Activated naive CD8-positive, alpha-beta T cell treated with anti-CD3 and anti-CD28 coated beads, Interleukin-2, amount 10 ng/mL, durations not matched to agents 7 days and 5 days (primary cell): ENCODE results near the gene TAS2R7. TPM values are rescaled to one million over a fixed set of nuclear protein-coding genes. Genes with fewer than 3 reads are reported as not detected.
"Not testable (repeated sequence)": the region's sequence is repeated elsewhere in the genome, so short reads cannot be mapped to it uniquely, and the experiment has no call there.

Experiments
- ATAC-seq: fragments of 150-1000 bp; cut with Tn5 transposase; one replicate; pipeline ENCODE4 v1.10.0; 2021; ENCODE audit warnings: low read depth, moderate library complexity
- POLR2A ChIA-PET: fragments of 350-600 bp; sonication (Branson Sonifier 250); formaldehyde crosslinking; loops from one replicate; lab custom pipeline; 2021; ENCODE audit warnings: antibody characterized with exemption; lab: Charles Lee
- DNase-seq: peaks from one replicate; pipeline ENCODE4 v3.0.0; 2021
- H3K27ac Mint-ChIP-seq: one replicate; pipeline ENCODE4 v1.8.0; 2022; ENCODE audit warnings: mild to moderate bottlenecking, mixed read lengths
- H3K27me3 Mint-ChIP-seq: one replicate; pipeline ENCODE4 v1.8.0; 2022; ENCODE audit warnings: mild to moderate bottlenecking, moderate library complexity, mixed read lengths
- H3K36me3 Mint-ChIP-seq: one replicate; pipeline ENCODE4 v1.8.0; 2021; ENCODE audit warnings: mild to moderate bottlenecking, mixed read lengths
- H3K4me1 Mint-ChIP-seq: one replicate; pipeline ENCODE4 v1.8.0; 2021; ENCODE audit warnings: mixed read lengths
- H3K4me3 Mint-ChIP-seq: one replicate; pipeline ENCODE4 v1.8.0; 2022; ENCODE audit warnings: mild to moderate bottlenecking, moderate library complexity, mixed read lengths
- H3K9me3 Mint-ChIP-seq: one replicate; pipeline ENCODE4 v1.8.0; 2021; ENCODE audit warnings: mixed read lengths
- total RNA-seq, 2 experiments: library from RNA; stranded (reverse); gene quantifications; one replicate each; pipeline ENCODE4 v1.2.3, GENCODE V29; 2021

TAS2R7 gene
- total RNA-seq, 2 experiments from 2014 or later, result not detected

DNA sequence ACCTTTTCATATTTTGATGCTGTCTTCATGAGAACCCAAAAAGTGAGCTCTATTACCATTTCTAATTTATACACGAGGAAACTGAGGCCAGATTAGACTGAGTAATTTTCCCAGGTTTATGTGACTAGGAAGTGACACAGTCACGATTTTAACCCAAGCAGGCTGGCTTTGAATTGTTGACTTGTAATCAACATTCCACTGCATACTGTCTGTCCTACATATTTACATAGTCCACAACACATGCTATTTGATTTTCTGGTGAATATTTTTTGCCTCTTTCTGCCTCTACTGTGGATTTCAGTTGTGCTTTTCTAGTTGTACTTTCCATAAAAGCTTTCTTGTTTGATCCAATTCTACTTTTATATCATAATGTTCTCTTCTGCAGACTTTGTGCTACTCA is 8.2 kb downstream of the TAS2R7 start:
- no peak for DNase-seq
- H3K9me3 Mint-ChIP-seq, result peaks cover 9% of the 10 kb centered on the region
- H3K4me3 Mint-ChIP-seq, result no peak overlapping the region
- peaks cover 22% of the 10 kb centered on the region for H3K27me3 Mint-ChIP-seq
- POLR2A ChIA-PET, result no interaction called here
- no peak overlapping the region for H3K27ac Mint-ChIP-seq
- no peaks in the 10 kb centered on the region for H3K36me3 Mint-ChIP-seq
- no peaks in the 10 kb centered on the region for H3K4me1 Mint-ChIP-seq
- ATAC-seq, result no peak

DNA sequence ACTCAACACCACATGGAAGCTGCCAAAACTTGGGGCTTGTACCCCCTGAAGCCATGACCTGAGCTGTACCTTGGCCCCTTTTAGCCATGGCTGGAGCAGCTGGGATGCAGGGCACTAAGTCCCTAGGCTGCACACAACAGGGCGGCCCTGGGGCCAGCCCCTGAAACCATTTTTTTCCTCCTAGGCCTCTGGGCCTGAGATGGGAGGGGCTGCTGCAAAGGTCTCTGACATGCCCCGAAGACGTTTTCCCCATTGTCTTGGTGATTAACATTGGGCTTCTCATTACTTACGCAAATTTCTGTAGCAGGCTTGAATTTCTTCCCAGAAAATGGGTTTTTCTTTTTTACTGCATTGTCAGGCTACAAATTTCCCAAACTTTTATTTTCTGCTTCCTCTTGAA is 10.7 kb downstream of the TAS2R7 start:
- POLR2A ChIA-PET, H3K36me3 Mint-ChIP-seq, H3K9me3 Mint-ChIP-seq, ATAC-seq, H3K27ac Mint-ChIP-seq, DNase-seq, H3K4me1 Mint-ChIP-seq, H3K4me3 Mint-ChIP-seq: not testable (repeated sequence)
- peaks cover 19% of the 10 kb centered on the region for H3K27me3 Mint-ChIP-seq

DNA sequence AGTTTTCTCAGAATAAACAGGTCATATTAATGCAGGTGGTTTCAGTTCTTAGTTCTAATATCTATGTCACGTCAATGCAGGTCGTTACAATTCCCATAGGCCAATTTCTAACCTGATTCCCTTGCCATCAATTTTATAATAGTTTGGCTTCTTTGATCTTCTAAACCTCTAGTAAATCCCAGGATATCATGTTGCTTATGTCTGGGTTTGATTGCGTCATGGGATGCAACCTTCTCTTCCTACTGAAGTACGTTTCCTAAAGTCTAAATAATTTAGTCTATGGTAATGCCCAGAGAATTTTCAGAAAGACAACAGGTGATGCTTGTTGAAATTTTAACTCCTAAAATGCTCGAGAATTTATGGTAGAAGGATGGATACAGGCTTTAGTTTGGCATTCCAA is 19.2 kb downstream of the TAS2R7 start:
- Mint-ChIP-seq H3K36me3 (no peaks in the 10 kb centered on the region), H3K4me1 (no peaks in the 10 kb centered on the region), H3K4me3 (no peak overlapping the region), H3K27ac (no peak overlapping the region), H3K9me3 (no peaks in the 10 kb centered on the region), H3K27me3 (peaks cover 15% of the 10 kb centered on the region)
- no peak for ATAC-seq
- no peak for DNase-seq
- POLR2A ChIA-PET, result no interaction called here

DNA sequence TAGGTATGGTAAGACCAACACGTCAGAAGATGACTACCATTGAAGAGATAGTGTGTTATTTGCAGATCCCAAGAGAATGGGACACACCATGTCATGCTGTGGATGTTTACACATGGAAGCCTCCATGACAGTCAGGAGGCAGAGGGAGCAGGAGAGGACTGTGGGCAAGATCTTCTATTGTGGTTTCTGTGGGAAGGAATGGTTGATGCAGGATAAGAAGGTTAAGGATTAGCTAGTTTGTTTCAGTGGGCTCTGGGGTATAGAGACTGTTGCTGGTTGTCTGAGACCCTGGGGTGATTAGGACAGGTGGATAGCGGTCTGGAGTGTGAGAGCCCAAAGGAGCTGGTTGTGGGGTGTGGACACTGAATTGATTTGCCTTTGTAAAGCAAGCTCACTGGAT is 23.3 kb downstream of the TAS2R7 start:
- POLR2A ChIA-PET, result no interaction called here
- no peak for ATAC-seq

DNA sequence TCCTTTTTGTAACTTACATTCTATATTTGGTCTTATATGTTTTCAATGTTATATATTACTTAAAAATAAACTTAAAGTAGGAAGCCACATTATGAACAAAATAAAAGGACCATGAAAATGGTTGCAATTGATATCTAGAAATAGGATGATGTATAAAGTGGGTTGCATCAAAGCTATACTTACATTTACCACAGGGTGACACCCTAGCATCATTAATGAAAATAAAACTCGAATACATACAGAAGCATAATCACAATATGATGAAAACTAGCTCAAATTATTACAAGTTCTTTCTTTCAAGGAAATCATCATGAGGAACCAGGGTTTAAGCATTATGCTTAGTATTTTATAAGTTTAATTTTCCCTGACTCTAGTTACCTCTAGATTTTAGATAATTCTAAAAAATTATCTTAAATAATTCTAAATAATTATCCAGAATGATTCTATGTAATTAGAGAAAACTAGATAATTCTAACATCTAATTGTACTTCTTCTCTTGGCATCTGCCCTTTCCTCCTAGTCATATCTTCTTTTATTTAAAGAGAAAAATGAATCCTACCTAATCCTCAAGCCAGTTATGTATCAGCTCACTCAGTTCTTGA is 31.2 kb downstream of the TAS2R7 start:
- no peaks in the 10 kb centered on the region for H3K36me3 Mint-ChIP-seq
- peaks cover 68% of the 10 kb centered on the region for H3K27me3 Mint-ChIP-seq
- no peak for ATAC-seq

More for the DNA sequence above, 23.3 kb downstream of the TAS2R7 start:
- Mint-ChIP-seq H3K4me1 (no peaks in the 10 kb centered on the region), H3K27me3 (peaks cover 26% of the 10 kb centered on the region), H3K4me3 (no peak overlapping the region), H3K36me3 (no peaks in the 10 kb centered on the region), H3K9me3 (no peaks in the 10 kb centered on the region), H3K27ac (no peak overlapping the region)
- DNase-seq, result no peak

DNA sequence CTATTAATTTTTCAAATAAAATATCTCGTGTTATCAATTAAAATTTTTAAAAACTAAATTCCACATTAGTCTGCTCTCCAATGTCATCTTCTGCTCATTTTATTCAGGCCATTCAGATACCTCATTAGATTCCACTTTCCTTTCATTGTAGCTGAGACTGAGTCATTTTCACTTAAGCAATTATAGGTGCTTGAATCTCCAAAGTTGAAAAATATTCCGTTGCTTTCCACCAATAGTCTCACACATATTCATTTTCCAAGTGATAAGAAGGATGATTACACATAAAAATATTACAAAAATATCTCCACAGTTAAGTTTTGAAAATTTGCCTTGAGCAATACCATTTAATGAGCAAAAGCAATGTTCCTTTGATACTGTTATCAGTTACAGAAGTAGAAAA is 42.8 kb downstream of the TAS2R7 start:
- Mint-ChIP-seq H3K4me1 (no peaks in the 10 kb centered on the region), H3K9me3 (peaks cover 10% of the 10 kb centered on the region), H3K27me3 (peaks cover 55% of the 10 kb centered on the region), H3K27ac (no peak overlapping the region), H3K36me3 (peaks cover 2% of the 10 kb centered on the region), H3K4me3 (no peak overlapping the region)
- ATAC-seq, result no peak
- no peak for DNase-seq
- POLR2A ChIA-PET, result no interaction called here

More for the DNA sequence above, 31.2 kb downstream of the TAS2R7 start:
- Mint-ChIP-seq H3K4me3 (no peak overlapping the region), H3K27ac (no peak overlapping the region), H3K4me1 (no peaks in the 10 kb centered on the region), H3K9me3 (no peaks in the 10 kb centered on the region)
- no peak for DNase-seq
- POLR2A ChIA-PET, result no interaction called here

DNA sequence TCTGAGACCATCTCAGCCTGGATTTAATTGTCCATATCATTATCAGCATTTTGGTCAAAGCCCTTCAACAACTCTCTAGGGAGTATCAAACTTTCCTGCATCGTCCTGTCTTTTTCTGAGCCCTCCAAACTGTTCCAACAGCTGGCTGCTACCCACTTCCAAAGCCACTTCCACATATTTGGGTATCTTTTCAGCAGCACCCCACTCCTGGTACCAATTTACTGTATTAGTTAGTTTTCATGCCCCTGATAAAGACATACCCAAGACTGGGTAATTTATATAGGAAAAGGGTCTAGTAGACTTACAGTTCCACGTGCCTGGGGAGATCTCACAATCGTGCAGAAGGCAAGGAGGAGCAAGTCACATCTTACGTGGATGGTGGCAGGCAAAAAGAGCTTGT is 46.2 kb downstream of the TAS2R7 start:
- no peak for DNase-seq
- POLR2A ChIA-PET, result no interaction called here
- Mint-ChIP-seq H3K27ac (no peak overlapping the region), H3K36me3 (no peaks in the 10 kb centered on the region), H3K27me3 (peaks cover 46% of the 10 kb centered on the region), H3K9me3 (peaks cover 10% of the 10 kb centered on the region), H3K4me1 (no peaks in the 10 kb centered on the region), H3K4me3 (no peak overlapping the region)
- no peak for ATAC-seq

DNA sequence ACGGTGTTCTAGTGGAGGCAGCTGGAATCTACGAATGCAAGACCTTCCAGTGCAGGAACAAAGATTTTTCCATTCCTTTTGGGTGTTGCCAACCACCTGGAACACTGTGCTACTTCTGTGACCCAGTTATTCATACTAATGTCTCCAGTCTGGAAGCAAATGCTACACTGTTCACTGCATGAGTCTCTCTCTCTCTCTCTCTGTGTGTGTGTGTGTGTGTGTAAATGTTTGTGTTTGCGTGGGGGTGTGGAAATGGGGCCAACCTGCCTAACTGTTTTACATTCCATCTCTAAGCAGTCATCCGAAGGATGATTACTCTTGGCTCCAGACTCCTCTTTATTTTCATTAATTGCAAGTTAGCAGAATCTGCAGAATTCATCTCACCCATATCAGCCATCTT is 49.4 kb downstream of the TAS2R7 start:
- DNase-seq, result no peak
- Mint-ChIP-seq H3K27ac (no peak overlapping the region), H3K4me3 (no peak overlapping the region), H3K9me3 (peaks cover 10% of the 10 kb centered on the region), H3K27me3 (peaks cover 17% of the 10 kb centered on the region), H3K4me1 (peaks cover 13% of the 10 kb centered on the region), H3K36me3 (no peaks in the 10 kb centered on the region)
- ATAC-seq, result no peak
- POLR2A ChIA-PET, result no interaction called here

Other genes with a start within 250 kb of the TAS2R7 start
- 10 to 100 TPM; 40.0 to 41.5 TPM for gene MAGOHB, start 189.0 kb downstream of the TAS2R7 start, total RNA-seq
- 1 to 10 TPM; 3.1 TPM for gene STYK1, start 128.6 kb downstream of the TAS2R7 start, total RNA-seq
- gene YBX3, start 79.3 kb downstream of the TAS2R7 start, total RNA-seq, result 10 to 100 TPM; 72.3 to 78.6 TPM
- gene TAS2R8, start 4.7 kb upstream of the TAS2R7 start, total RNA-seq, result not detected
- gene TAS2R9, start 7.5 kb upstream of the TAS2R7 start, total RNA-seq, result under 1 TPM in 1 of 2 experiments, not detected in 1; 0.28 TPM
- gene TAS2R10, start 23.7 kb upstream of the TAS2R7 start, total RNA-seq, result under 1 TPM; 0.48 to 0.58 TPM
- 1 to 10 TPM; 1.2 to 1.6 TPM for gene PRR4, start 46.8 kb upstream of the TAS2R7 start, total RNA-seq
- 10 to 100 TPM; 18.5 to 22.4 TPM for gene PRH1, start 81.6 kb upstream of the TAS2R7 start, total RNA-seq
- 1 to 10 TPM; 1.0 to 1.3 TPM for gene TAS2R13, start 106.9 kb upstream of the TAS2R7 start, total RNA-seq
- gene PRH2, start 126.6 kb upstream of the TAS2R7 start, total RNA-seq, result not detected
- gene TAS2R14, start 136.6 kb upstream of the TAS2R7 start, total RNA-seq, result 1 to 10 TPM; 2.5 to 2.6 TPM
- 1 to 10 TPM; 1.1 to 1.4 TPM for gene TAS2R50, start 184.3 kb upstream of the TAS2R7 start, total RNA-seq
- 1 to 10 TPM; 1.2 to 2.0 TPM for gene TAS2R20, start 195.7 kb upstream of the TAS2R7 start, total RNA-seq
- gene TAS2R19, start 220.0 kb upstream of the TAS2R7 start, total RNA-seq, result 1 to 10 TPM; 2.1 to 2.2 TPM
- 1 to 10 TPM; 2.9 TPM for gene TAS2R31, start 228.8 kb upstream of the TAS2R7 start, total RNA-seq